GM12873 (cell line): ENCODE data around the gene TBC1D1.

Experiments
- CTCF ChIP-seq: IDR thresholded peaks from 2 replicates; pipeline ENCODE4 v1.5.1; 2012; ENCODE audit warnings: low read depth, mild to moderate bottlenecking, moderate library complexity, low read length, control low read depth; ENCODE audit not compliant: insufficient read depth; ENCODE audit errors: missing control alignments

TBC1D1 gene

GRCh38 chr4:38109370-38109769 is 218.5 kb downstream of the TBC1D1 start:
- no peak for TF ChIP-seq CTCF

- no peak for TF ChIP-seq CTCF
These were observed 219.0 kb downstream of the TBC1D1 start for GRCh38 chr4:38109896-38110295.

GRCh38 chr4:38111024-38111423 is 220.1 kb downstream of the TBC1D1 start:
- TF ChIP-seq CTCF: no peak

- no peak for TF ChIP-seq CTCF
These were observed 220.8 kb downstream of the TBC1D1 start for GRCh38 chr4:38111717-38112116.

- TF ChIP-seq CTCF: no peak
These were observed 222.2 kb downstream of the TBC1D1 start for GRCh38 chr4:38113132-38113531.

- TF ChIP-seq CTCF: no peak
These were observed 222.7 kb downstream of the TBC1D1 start for GRCh38 chr4:38113551-38113950.

- TF ChIP-seq CTCF: no peak
These were observed 223.7 kb downstream of the TBC1D1 start for GRCh38 chr4:38114386-38115150.
